ENCODE measurements around the gene CISD2. TPM values are rescaled to one million over a fixed set of nuclear protein-coding genes. Genes with fewer than 3 reads are reported as not detected.
"Not testable (repeated sequence)": the region's sequence is repeated elsewhere in the genome, so short reads cannot be mapped to it uniquely, and the experiment has no call there.

The CISD2 gene
- total RNA-seq, 2 experiments from 2014 or later, result 37.7 to 40.0 TPM

- ATAC-seq, result no peak
- ChIA-PET CTCF (interaction anchor here (1.3 kb wide), 1 partner anchor 23 kb away, joined by 3 read pairs; no protein-coding TSS in a partner anchor), POLR2A (interaction anchor here (1.2 to 1.9 kb wide), 2 partner anchors 10 to 31 kb away, joined by 3 to 8 read pairs; partner anchors contain the start of gene UBE2D3)
- Mint-ChIP-seq H3K27ac (no peak overlapping the region), H3K27me3 (ENCODE audit: low read depth) (no peaks in the 10 kb centered on the region), H3K4me1 (ENCODE audit: low read depth) (peaks cover 5% of the 10 kb centered on the region), H3K4me3 (no peak overlapping the region), H3K9me3 (ENCODE audit: insufficient read depth) (peaks cover 31% of the 10 kb centered on the region), H3K36me3 (ENCODE audit: low read depth) (peaks cover 42% of the 10 kb centered on the region)
- no peak for DNase-seq
Observed at GRCh38 chr4:102858828-102859464, 9.8 kb upstream of the CISD2 start.

DNA sequence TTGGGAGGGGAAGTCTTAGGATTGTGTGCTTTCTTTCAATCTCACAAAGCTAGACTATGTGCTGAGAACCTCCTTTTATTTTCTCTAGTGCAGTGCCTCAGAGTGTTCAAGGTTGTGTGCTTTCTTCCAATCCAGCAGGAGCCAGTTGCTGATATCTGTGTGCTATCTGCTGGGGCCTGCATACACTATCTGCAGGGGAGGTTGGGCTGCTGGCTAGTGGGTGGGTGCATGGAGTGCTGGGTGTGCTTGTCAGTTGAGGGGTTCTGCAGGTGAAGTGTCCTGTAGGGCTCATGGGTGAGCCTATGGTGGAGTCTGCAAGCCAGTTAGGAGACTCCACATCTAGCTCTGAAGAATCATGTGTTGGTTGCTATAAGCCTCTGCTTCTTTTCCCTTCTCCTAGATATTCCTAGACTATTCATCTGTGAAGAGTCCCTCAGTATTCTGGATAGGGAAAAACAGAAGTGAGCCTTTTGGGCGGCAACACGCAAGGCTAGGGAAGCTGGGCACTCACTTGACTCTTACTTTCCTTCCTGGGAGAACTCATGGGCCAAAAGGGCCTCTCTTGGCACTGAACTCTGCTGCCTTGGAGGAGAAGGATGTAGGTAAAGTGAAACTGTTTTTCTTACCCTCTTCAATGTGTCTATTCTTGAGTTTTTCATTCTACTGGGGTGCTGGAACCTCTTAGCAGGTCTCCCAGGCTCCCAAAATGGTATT, 8.0 kb upstream of the CISD2 start:
- H3K4me3 Mint-ChIP-seq, result no peak overlapping the region
- no peaks in the 10 kb centered on the region for H3K27me3 Mint-ChIP-seq (ENCODE audit: low read depth)
- peaks cover 56% of the 10 kb centered on the region for H3K36me3 Mint-ChIP-seq (ENCODE audit: low read depth)
- H3K4me1 Mint-ChIP-seq (ENCODE audit: low read depth), result peaks cover 24% of the 10 kb centered on the region
- H3K9me3 Mint-ChIP-seq (ENCODE audit: insufficient read depth), result peaks cover 25% of the 10 kb centered on the region
- DNase-seq (no peak), ATAC-seq (no peak)
- ChIA-PET CTCF (interaction anchor here (1.5 to 1.6 kb wide), 2 partner anchors 8 to 9 kb away, joined by 3 to 5 read pairs; partner anchors contain the start of gene CISD2), POLR2A (interaction anchor here (1.4 to 1.9 kb wide), 2 partner anchors 9 to 33 kb away, joined by 6 to 8 read pairs; partner anchors contain the start of genes CISD2 and UBE2D3)
- H3K27ac Mint-ChIP-seq, result no peak overlapping the region

DNA sequence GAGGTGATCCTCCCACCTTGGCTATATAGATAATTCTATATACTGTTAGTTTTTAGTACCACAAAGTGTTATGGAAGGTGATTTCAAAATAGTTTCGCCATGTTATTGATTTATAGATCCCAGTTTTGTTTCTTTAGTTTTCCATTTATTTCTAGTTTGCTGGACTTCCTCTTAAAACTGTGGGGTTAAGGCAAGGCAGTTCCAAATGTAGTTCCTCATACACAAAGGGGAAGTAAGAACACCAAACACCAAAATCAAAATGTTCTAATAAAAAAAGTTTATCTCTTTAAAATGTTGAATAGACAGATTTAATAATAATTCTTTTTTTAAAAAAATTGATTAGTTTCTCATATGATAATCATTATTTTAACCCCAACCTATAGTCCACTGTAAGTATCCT, 6.8 kb upstream of the CISD2 start:
- CTCF ChIA-PET, result interaction anchor here (1.6 kb wide), 1 partner anchor 10 kb away, joined by 5 read pairs; no protein-coding TSS in a partner anchor
- no peak for ATAC-seq
- DNase-seq, result no peak

DNA sequence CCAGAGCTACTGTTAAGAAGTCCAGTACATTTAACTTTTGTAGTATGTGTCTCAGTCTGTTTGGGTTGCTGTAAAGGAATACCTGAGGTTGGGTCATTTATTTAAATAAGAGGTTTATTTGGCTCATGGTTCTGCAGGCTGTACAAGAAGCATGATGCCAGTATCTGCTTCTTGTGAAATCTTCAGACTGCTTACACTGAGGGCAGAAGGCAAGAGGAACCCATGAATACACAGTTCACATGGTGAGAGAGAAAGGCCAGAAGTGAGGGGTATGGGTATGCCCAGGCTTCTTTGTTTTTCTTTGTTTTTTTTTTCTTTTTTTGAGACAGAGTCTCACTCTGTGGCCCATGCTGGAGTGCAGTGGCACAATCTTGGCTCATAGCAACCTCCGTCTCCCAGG, 6.0 kb upstream of the CISD2 start:
- H3K27ac Mint-ChIP-seq, result no peak overlapping the region
- DNase-seq (no peak), ATAC-seq (no peak)
- peaks cover 42% of the 10 kb centered on the region for H3K4me1 Mint-ChIP-seq (ENCODE audit: low read depth)
- peaks cover 25% of the 10 kb centered on the region for H3K9me3 Mint-ChIP-seq (ENCODE audit: insufficient read depth)
- ChIA-PET POLR2A (interaction anchor here (2.3 kb wide), 1 partner anchor 35 kb away, joined by 6 read pairs; no protein-coding TSS in a partner anchor), CTCF (interaction anchor here (1.6 kb wide), 1 partner anchor 11 kb away, joined by 5 read pairs; no protein-coding TSS in a partner anchor)
- no peaks in the 10 kb centered on the region for H3K27me3 Mint-ChIP-seq (ENCODE audit: low read depth)
- H3K4me3 Mint-ChIP-seq, result no peak overlapping the region
- peaks cover 59% of the 10 kb centered on the region for H3K36me3 Mint-ChIP-seq (ENCODE audit: low read depth)

More for the DNA sequence above, 6.8 kb upstream of the CISD2 start:
- peaks cover 25% of the 10 kb centered on the region for H3K9me3 Mint-ChIP-seq (ENCODE audit: insufficient read depth)
- H3K4me3 Mint-ChIP-seq, result no peak overlapping the region
- peaks cover 35% of the 10 kb centered on the region for H3K4me1 Mint-ChIP-seq (ENCODE audit: low read depth)
- no peak overlapping the region for H3K27ac Mint-ChIP-seq
- H3K36me3 Mint-ChIP-seq (ENCODE audit: low read depth), result peaks cover 59% of the 10 kb centered on the region
- no peaks in the 10 kb centered on the region for H3K27me3 Mint-ChIP-seq (ENCODE audit: low read depth)
- POLR2A ChIA-PET, result no interaction called here

DNA sequence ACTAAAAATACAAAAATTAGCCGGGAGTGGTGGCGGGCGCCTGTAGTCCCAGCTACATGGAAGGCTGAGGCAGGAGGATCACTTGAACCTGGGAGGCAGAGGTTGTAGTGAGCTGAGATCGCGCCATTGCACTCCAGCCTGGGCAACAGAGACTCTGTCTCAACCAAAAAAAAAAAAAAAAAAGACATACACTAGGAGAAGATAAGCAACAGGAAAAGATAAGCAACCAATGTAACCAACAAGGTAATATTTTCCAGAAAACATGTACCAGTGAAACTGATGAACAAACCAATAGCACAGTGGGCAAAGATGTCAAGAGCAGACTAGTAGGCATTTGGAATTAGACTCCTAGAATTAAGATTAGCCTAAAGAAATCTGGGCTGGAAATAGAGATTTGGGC, 3.5 kb upstream of the CISD2 start:
- Mint-ChIP-seq H3K27ac (peak overlapping the region; percentile 43), H3K9me3 (ENCODE audit: insufficient read depth) (peaks cover 14% of the 10 kb centered on the region), H3K36me3 (ENCODE audit: low read depth) (peaks cover 48% of the 10 kb centered on the region), H3K4me1 (ENCODE audit: low read depth) (peaks cover 45% of the 10 kb centered on the region)
- H3K4me3 Mint-ChIP-seq; DNase-seq; ATAC-seq; CTCF ChIA-PET; H3K27me3 Mint-ChIP-seq (ENCODE audit: low read depth): not testable (repeated sequence)
- POLR2A ChIA-PET, result interaction anchor here (0.7 to 5.4 kb wide), 2 partner anchors 26 to 40 kb away, joined by 3 to 346 read pairs; partner anchors contain the start of gene UBE2D3

DNA sequence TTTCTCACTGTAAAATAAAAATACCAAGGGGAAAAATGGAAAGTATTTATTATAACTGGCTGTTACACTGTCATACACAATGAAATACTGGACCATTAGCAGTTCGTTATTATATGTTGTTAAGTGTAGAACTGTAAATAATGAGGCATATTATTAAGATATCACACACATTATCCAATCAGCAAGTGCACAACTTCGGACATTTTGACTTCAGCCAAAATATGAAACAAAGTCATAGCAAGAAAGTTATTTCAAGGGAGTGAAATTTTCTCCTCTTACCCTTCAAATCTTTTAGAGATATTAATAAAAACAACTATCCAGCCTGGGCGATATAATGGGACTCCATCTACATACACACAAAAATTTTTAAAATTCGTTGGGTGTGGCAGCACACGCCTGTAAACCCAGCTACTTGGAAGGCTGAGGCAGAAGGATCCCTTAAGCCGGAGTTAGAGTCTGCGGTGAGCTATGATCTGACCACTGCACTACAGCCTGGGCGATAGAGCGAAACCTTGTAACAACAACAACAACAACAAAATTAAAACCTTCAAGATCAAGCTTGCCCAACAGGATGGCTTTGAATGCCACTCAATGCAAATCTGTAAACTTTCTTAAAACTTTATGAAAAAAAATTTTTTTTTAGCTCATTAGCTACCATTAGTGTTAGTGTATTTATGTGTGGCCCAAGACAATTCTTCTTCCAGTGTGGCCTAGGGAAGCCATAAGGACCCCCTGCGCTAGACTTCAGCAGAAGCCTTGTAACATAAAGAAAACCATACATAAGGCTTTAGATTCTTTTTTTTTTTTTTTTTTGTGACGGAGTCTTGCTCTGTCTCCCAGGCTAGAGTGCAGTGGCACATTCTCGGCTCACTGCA, 1.3 kb upstream of the CISD2 start:
- ATAC-seq (no peak), DNase-seq (no peak)
- ChIA-PET CTCF (interaction anchor here (1.3 to 3.9 kb wide), 3 partner anchors 41 to 142 kb away, joined by 3 to 48 read pairs (median 9); partner anchors contain the start of gene UBE2D3), POLR2A (interaction anchor here (0.9 to 5.4 kb wide), 8 partner anchors 30 to 367 kb away, joined by 4 to 346 read pairs (median 8); partner anchors contain the start of genes MANBA, NFKB1 and UBE2D3)
- Mint-ChIP-seq H3K27me3 (ENCODE audit: low read depth) (no peaks in the 10 kb centered on the region), H3K4me3 (peak overlapping the region; percentile 98), H3K4me1 (ENCODE audit: low read depth) (peaks cover 57% of the 10 kb centered on the region), H3K9me3 (ENCODE audit: insufficient read depth) (peaks cover 9% of the 10 kb centered on the region), H3K27ac (peak overlapping the region; percentile 98), H3K36me3 (ENCODE audit: low read depth) (peaks cover 40% of the 10 kb centered on the region)

DNA sequence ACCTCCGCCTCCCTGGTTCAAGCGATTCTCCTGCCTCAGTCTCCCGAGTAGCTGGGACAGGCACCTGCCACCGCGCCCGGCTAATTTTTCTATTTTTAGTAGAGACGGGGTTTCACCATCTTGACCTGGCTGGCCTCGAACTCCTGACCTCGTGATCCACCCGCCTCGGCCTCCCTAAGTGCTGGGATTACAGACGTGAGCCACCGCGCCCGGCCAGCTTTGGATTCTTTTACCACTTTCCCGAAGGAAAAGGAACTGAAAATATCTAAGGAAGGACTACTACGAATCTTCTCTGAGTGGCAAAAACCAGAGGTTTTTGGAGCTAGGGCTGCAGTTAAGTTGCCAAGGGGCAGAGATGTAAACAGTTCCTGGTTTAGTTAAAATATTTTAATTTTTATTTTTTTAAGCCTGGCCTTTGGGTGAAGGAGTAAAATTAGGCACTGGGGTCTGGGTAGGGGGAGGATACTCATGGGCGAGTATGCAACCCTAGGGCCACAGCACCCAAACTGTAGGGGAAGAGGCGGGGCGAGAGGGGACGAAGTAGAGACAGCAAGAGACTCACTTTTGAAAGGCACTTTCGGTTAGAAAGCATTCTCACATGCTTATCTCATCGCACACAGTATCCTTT, 525 bp upstream of the CISD2 start:
- Mint-ChIP-seq H3K27me3 (ENCODE audit: low read depth) (no peaks in the 10 kb centered on the region), H3K4me3 (peak overlapping the region; percentile 98), H3K9me3 (ENCODE audit: insufficient read depth) (peaks cover 6% of the 10 kb centered on the region), H3K4me1 (ENCODE audit: low read depth) (peaks cover 62% of the 10 kb centered on the region), H3K27ac (peak overlapping the region; percentile 98), H3K36me3 (ENCODE audit: low read depth) (peaks cover 42% of the 10 kb centered on the region)
- DNase-seq (peak; percentile 39), ATAC-seq (no peak)
- POLR2A ChIA-PET, result interaction anchor here (0.8 to 5.4 kb wide), 13 partner anchors 10 to 523 kb away, joined by 3 to 346 read pairs (median 6); partner anchors contain the start of genes MANBA, NFKB1, SLC39A8 and UBE2D3
- CTCF ChIA-PET, result interaction anchor here (1.2 to 3.9 kb wide), 5 partner anchors 8 to 141 kb away, joined by 3 to 48 read pairs (median 3); partner anchors contain the start of gene UBE2D3

- DNase-seq (no peak), ATAC-seq (no peak)
- Mint-ChIP-seq H3K9me3 (ENCODE audit: insufficient read depth) (no peaks in the 10 kb centered on the region), H3K4me3 (peak overlapping the region; percentile 98), H3K36me3 (ENCODE audit: low read depth) (peaks cover 44% of the 10 kb centered on the region), H3K27me3 (ENCODE audit: low read depth) (no peaks in the 10 kb centered on the region), H3K27ac (peak overlapping the region; percentile 98), H3K4me1 (ENCODE audit: low read depth) (peaks cover 58% of the 10 kb centered on the region)
- ChIA-PET CTCF (interaction anchor here (0.7 to 3.9 kb wide), 8 partner anchors 9 to 437 kb away, joined by 3 to 48 read pairs (median 3); partner anchors contain the start of gene UBE2D3), POLR2A (interaction anchor here (0.6 to 5.4 kb wide), 22 partner anchors 8 to 525 kb away, joined by 3 to 346 read pairs (median 4); partner anchors contain the start of genes MANBA, NFKB1, SLC39A8 and UBE2D3)
Observed at GRCh38 chr4:102869569-102870197, 891 bp downstream of the CISD2 start.

- H3K4me1 Mint-ChIP-seq (ENCODE audit: low read depth), result peaks cover 39% of the 10 kb centered on the region
- ChIA-PET CTCF (no interaction called here), POLR2A (interaction anchor here (4.5 kb wide), 1 partner anchor 45 kb away, joined by 29 read pairs; the partner anchor contains the start of gene UBE2D3)
- H3K27ac Mint-ChIP-seq, result peak overlapping the region; percentile 8
- ATAC-seq (no peak), DNase-seq (no peak)
- peaks cover 11% of the 10 kb centered on the region for H3K9me3 Mint-ChIP-seq (ENCODE audit: insufficient read depth)
- H3K27me3 Mint-ChIP-seq (ENCODE audit: low read depth), result no peaks in the 10 kb centered on the region
- peaks cover 53% of the 10 kb centered on the region for H3K36me3 Mint-ChIP-seq (ENCODE audit: low read depth)
- H3K4me3 Mint-ChIP-seq, result no peak overlapping the region
Observed at GRCh38 chr4:102871772-102872171, 3.0 kb downstream of the CISD2 start.

- CTCF ChIA-PET; H3K27ac Mint-ChIP-seq; DNase-seq; ATAC-seq; H3K27me3 Mint-ChIP-seq (ENCODE audit: low read depth); H3K4me3 Mint-ChIP-seq: not testable (repeated sequence)
- POLR2A ChIA-PET, result interaction anchor here (1.5 kb wide), 1 partner anchor 9 kb away, joined by 6 read pairs; the partner anchor contains the start of gene CISD2
- peaks cover 15% of the 10 kb centered on the region for H3K9me3 Mint-ChIP-seq (ENCODE audit: insufficient read depth)
- peaks cover 24% of the 10 kb centered on the region for H3K4me1 Mint-ChIP-seq (ENCODE audit: low read depth)
- H3K36me3 Mint-ChIP-seq (ENCODE audit: low read depth), result peaks cover 73% of the 10 kb centered on the region
Observed at GRCh38 chr4:102877477-102878106, 8.8 kb downstream of the CISD2 start.

Measured in activated CD8-positive, alpha-beta T cell treated with anti-CD3 and anti-CD28 coated beads, Interleukin-2, amount 10 ng/mL, durations not matched to agents 7 days and 5 days (primary cell).